ENCODE results near the gene LARP1.

Gene LARP1

GRCh38 chr5:154815684-154816247 lies 60.6 kb downstream of the LARP1 start:
- TF ChIP-seq MAX (IDR thresholded peaks at IDR 0.05; ENCODE audit: low read depth, low read length): no peak
- no peak for TF ChIP-seq CTCF (IDR thresholded peaks at IDR 0.05; ENCODE audit: low read depth, low read length)
- TF ChIP-seq POLR2A (IDR thresholded peaks at IDR 0.05; ENCODE audit: extremely low read depth, insufficient read length): no peak
- TF ChIP-seq MYC (IDR thresholded peaks at IDR 0.05; ENCODE audit: low read depth, low read length): no peak
- no peak for DNase-seq (ENCODE audit: low read depth)
- no peak overlapping the region for H3K4me3 ChIP-seq (ENCODE audit: low read depth, low read length)

- no peak for DNase-seq (ENCODE audit: low read depth)
- TF ChIP-seq MAX (IDR thresholded peaks at IDR 0.05; ENCODE audit: low read depth, low read length) (no peak), POLR2A (IDR thresholded peaks at IDR 0.05; ENCODE audit: extremely low read depth, insufficient read length) (no peak), CTCF (IDR thresholded peaks at IDR 0.05; ENCODE audit: low read depth, low read length) (no peak), MYC (IDR thresholded peaks at IDR 0.05; ENCODE audit: low read depth, low read length) (no peak)
- H3K4me3 ChIP-seq (ENCODE audit: low read depth, low read length): no peak overlapping the region
These were observed 61.8 kb downstream of the LARP1 start for GRCh38 chr5:154816891-154817492.

- no peak overlapping the region for H3K4me3 ChIP-seq (ENCODE audit: low read depth, low read length)
- TF ChIP-seq MAX (IDR thresholded peaks at IDR 0.05; ENCODE audit: low read depth, low read length) (no peak), MYC (IDR thresholded peaks at IDR 0.05; ENCODE audit: low read depth, low read length) (no peak), POLR2A (IDR thresholded peaks at IDR 0.05; ENCODE audit: extremely low read depth, insufficient read length) (no peak), CTCF (IDR thresholded peaks at IDR 0.05; ENCODE audit: low read depth, low read length) (no peak)
- DNase-seq (ENCODE audit: low read depth): no peak
These were observed 62.6 kb downstream of the LARP1 start for GRCh38 chr5:154817815-154818214.

GRCh38 chr5:154818471-154819116 lies 63.4 kb downstream of the LARP1 start:
- no peak overlapping the region for H3K4me3 ChIP-seq (ENCODE audit: low read depth, low read length)
- DNase-seq (ENCODE audit: low read depth): no peak
- TF ChIP-seq MYC (IDR thresholded peaks at IDR 0.05; ENCODE audit: low read depth, low read length) (no peak), MAX (IDR thresholded peaks at IDR 0.05; ENCODE audit: low read depth, low read length) (no peak), CTCF (IDR thresholded peaks at IDR 0.05; ENCODE audit: low read depth, low read length) (no peak), POLR2A (IDR thresholded peaks at IDR 0.05; ENCODE audit: extremely low read depth, insufficient read length) (no peak)

GRCh38 chr5:154819546-154819945 lies 64.4 kb downstream of the LARP1 start:
- H3K4me3 ChIP-seq (ENCODE audit: low read depth, low read length): no peak overlapping the region
- no peak for DNase-seq (ENCODE audit: low read depth)
- TF ChIP-seq CTCF (IDR thresholded peaks at IDR 0.05; ENCODE audit: low read depth, low read length): no peak

All from NB4 (cell line).